NCI-H69 (cell line): ENCODE results near the gene CHRM1.
"Not testable (repeated sequence)": the region's sequence is repeated elsewhere in the genome, so short reads cannot be mapped to it uniquely, and the experiment has no call there.

Source experiments
- DNase-seq: peaks from one replicate; lab custom pipeline; 2025; lab: John Stamatoyannopoulos, UW

CHRM1 gene

DNA sequence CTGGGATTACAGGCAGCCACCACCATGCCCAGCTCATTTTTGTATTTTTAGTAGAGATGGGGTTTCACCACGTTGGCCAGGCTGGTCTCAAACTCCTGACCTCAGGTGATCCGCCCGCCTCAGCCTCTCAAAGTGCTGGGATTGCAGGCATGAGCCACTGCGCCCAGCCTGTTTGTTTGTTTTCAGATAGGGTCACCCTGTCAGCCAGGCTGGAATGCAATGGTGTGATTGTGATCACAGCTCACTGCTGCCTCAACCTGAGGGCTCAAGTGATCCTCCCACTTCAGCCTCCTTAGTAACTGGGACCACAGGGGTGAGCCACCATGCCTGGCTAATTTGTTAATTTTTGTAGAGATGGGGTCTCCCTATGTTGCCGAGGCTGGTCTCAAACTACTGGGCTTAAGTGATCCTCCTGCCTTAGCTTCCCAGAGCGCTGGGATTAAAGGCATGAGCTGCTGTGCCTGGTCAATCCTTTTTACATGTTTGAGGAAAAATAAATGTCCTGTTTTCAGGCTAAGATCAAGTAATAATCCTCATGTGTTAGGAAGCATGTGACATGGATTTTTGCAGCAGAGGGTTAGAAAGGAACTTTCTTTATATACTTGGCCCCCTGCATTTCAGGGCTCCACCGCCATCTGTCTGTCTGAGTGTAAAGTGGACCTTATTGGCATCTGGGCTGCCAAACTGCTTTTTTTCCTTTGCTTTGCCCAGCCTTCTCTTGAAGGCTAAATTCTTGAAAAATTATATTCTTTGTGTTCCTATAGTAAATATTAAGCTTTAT, 45.3 kb downstream of the CHRM1 start:
- no peak for DNase-seq

DNA sequence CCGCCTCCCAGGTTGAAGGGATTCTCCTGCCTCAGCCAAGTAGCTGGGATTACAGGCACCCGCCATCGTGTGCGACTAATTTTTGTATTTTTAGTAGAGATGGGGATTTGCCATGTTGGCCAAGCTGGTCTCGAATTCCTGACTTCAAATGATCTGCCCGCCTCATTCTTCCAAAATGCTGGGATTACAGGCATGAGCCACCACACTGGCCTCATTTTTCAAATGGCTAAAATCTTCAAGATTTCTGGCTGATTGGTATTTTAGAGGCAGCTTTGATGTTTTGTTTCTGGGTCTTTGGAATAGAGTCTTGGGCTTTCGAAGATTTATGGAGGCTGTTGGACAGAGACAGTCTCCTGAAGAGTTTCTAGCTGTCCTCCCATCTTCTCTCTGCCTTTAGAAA, 46.3 kb downstream of the CHRM1 start:
- DNase-seq: no peak

DNA sequence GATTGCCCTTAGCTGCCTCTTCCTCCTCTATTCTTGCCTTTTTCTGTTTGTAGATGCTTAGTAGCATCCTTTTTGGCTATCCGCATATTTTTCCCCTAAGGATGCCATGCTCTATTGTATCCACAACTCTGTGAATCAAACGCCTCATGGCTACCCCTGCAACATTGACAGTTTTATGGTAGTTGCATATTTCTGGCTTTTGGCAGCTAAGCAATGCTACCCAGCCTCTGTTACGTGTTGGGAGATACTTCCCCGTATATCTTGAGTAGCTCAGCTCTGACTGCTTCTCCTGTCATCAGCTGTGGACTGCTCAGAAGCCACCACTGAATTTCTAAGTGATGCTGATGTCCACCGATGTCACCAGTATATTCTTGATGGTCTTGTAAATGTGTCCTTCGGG, 55.5 kb downstream of the CHRM1 start:
- no peak for DNase-seq

DNA sequence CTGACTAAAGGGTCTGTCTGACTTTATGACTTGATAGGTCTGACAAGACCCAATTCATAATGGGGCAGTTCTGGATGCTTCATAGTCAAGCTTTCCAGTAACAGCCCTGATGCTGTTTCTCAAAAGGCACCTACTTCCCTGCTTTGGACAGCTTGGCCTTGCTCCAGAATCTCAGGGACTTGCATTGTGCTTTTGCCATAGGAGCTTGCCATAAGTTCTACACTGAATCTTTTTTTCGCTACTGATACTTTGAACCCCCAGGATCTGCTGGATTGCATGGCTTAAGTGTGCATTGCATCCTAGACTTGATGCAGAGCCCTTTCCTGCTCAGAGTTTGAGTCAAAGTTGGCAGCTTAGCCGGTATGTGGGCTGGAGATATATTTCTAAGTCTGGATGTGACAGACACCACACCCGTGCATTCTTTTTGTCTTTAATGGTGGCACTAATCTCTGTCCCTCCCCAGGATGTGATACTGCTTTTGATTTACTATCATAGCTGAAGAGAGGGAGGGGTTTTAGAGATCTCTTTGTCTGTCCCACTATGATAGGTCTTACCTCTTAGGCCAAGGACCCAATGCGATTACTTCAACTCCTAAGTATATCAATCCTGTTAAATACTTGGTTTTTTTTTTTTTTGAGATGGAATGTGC, 57.4 kb downstream of the CHRM1 start:
- DNase-seq: no peak

DNA sequence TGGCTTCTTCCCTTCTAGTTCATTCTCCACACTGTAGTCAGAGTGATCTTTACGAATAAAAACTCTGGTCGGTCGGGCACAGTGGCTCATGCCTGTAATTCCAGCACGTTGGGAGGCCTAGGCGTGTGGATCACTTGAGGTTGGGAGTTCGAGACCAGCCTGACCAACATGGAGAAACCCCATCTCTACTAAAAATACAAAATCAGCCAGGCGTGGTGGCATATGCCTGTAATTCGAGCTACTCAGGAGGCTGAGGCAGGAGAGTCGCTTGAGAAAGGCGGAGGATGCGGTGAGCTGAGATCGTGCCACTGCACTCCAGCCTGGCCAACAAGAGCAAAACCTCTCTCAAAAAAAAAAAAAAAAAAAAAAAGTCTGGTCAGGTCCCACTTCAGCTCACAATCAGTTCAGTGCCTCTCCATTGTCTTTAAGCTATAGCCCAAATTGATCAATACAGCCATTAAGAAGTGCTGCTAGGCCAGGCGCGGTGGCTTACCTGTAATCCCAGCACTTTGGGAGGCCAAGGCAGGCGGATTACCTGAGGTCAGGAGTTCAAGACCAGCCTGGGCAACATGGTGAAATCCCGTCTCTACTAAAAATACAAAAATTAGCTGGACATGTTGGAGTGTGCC, 59.5 kb downstream of the CHRM1 start:
- not testable (repeated sequence) for DNase-seq

DNA sequence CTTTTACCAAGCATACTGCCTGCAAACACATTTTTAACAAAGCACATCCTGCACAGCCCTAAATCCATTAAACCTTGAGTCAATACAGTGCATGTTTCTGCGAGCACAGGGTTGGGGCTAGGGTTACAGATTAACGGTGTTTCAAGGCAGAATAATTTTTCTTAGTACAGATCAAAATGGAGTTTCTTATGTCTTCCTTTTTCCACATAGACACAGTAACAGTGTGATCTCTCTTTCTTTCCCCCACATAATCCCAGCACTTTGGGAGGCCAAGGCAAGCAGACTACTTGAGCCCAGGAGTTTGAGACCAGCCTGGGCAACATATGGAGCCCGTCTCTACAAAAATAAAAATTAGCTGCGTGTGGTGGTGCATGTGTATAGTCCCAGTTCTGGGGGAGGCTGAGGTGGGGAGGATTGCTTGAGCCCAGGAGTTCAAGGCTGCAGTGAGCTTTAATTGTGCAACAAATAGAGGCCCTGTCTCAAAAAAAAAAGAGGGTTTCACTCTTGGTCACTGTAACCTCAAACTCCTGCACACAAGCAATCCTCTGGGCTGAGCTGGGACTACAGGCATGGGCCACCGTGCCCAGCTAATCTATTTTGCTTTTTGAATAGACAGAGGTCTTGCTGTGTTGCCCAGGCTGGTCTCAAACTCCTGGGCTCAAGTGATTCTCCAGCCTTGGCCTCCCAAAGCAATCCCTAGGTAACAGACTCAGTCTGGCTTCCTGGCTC, 60.2 kb downstream of the CHRM1 start:
- no peak for DNase-seq

DNA sequence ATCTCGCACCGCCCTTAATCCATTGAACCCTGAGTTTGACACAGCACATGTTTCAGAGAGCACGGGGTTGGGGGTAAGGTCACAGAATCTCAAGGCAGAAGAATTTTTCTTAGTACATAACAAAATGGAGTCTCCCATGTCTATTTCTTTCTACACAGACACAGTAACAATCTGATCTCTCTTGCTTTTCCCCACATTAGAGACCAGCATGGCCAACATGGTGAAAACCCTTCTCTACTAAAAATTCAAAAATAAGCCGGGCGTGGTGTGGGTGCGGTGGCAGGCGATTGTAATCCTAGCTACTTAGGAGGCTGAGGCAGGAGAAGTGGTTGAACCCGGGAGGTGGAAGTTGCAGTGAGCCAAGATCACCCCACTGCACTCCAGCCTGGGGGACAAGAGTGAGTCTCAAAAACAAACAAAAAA, 61.9 kb downstream of the CHRM1 start:
- not testable (repeated sequence) for DNase-seq
